BE2C (cell line): Measurements from ENCODE around the gene TBC1D22A.

Source experiments
- DNase-seq: peaks from one replicate; pipeline ENCODE4 v3.0.0-alpha.2; 2020
- H3K27me3 ChIP-seq: fragments of 250-450 bp; sonication (Bioruptor Pico); 2 replicates; pipeline ENCODE4 v1.5.1; 2020; ENCODE audit warnings: mild to moderate bottlenecking
- H3K36me3 ChIP-seq: fragments of 250-450 bp; sonication (Bioruptor Pico); 2 replicates; pipeline ENCODE4 v1.5.1; 2020; ENCODE audit warnings: mild to moderate bottlenecking
- H3K4me1 ChIP-seq: fragments of 250-450 bp; sonication (Bioruptor Pico); 2 replicates; pipeline ENCODE4 v1.5.1; 2020
- H3K4me3 ChIP-seq: 2 replicates; pipeline ENCODE4 v1.5.1; 2011; ENCODE audit warnings: low read depth, low read length
- H3K9me3 ChIP-seq: fragments of 250-450 bp; sonication (Bioruptor Pico); 2 replicates; pipeline ENCODE4 v1.5.1; 2020
- TF ChIP-seq, protein P1 (sequence below): IDR thresholded peaks from 2 replicates; pipeline ENCODE4 v1.5.1; 2012; ENCODE audit warnings: mild to moderate bottlenecking, low read depth, low read length

The TBC1D22A gene

DNA sequence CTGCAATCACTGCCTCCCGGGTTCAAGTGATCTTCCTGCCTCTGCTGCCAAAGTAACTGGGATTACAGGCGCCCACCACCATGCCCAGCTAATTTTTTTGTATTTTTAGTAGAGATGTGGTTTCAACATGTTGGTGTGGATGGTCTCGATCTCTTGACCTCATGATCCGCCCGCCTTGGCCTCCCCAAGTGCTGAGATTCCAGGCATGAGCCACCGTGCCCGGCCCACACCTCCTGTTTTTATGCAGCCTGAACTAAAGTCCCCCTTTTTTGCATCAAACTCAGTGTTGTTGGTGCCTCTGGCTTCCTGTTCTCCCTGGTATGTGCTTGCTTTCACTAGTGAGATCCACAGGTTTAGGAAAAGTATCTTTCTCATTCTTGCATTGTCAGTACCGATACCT is 4.2 kb downstream of the TBC1D22A start:
- TF ChIP-seq, protein P1, sequence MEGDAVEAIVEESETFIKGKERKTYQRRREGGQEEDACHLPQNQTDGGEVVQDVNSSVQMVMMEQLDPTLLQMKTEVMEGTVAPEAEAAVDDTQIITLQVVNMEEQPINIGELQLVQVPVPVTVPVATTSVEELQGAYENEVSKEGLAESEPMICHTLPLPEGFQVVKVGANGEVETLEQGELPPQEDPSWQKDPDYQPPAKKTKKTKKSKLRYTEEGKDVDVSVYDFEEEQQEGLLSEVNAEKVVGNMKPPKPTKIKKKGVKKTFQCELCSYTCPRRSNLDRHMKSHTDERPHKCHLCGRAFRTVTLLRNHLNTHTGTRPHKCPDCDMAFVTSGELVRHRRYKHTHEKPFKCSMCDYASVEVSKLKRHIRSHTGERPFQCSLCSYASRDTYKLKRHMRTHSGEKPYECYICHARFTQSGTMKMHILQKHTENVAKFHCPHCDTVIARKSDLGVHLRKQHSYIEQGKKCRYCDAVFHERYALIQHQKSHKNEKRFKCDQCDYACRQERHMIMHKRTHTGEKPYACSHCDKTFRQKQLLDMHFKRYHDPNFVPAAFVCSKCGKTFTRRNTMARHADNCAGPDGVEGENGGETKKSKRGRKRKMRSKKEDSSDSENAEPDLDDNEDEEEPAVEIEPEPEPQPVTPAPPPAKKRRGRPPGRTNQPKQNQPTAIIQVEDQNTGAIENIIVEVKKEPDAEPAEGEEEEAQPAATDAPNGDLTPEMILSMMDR, result no peak
- no peak for DNase-seq
- H3K4me3 ChIP-seq, result no peak overlapping the region
- no peaks in the 10 kb centered on the region for H3K27me3 ChIP-seq
- peaks cover 5% of the 10 kb centered on the region for H3K4me1 ChIP-seq
- no peaks in the 10 kb centered on the region for H3K9me3 ChIP-seq
- no peaks in the 10 kb centered on the region; the same call in 1 of the 2 replicates for H3K36me3 ChIP-seq

DNA sequence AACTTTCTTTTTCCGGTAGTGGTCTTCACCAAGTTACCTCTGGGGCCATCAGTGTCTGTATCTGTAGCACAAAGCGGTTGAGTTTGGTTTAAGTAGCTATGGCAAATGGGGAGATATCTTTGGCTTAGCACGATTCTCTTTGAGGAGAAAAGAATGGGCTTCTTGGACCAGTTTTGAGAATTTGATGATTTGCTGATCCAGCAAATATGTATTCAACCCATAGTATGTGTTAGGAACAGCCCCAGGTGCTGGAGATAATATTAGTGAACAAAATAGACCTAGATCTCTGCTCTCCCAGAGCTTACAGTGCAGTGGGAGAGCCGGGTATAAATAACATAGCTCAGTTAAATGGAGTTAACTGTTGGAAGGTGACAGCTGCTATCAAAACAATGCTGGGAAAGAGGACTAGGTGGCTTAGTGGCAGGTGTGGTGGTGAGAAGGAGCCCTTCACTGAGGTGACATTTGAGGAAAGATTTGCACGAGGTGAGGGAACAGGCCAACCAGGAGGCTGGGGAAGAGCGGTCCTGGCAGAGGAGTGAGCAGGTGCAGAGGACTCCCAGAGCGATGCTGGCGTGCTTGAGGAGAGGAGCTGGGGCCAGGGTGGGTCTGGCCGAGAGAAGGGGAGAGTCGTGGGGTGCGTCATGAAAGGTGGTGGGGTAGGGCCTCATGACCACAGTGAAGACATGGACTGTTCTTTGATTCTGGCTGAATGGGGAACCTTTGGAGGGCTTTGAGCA is 5.0 kb downstream of the TBC1D22A start:
- peaks cover 5% of the 10 kb centered on the region for H3K4me1 ChIP-seq
- H3K36me3 ChIP-seq, result no peaks in the 10 kb centered on the region; the same call in 1 of the 2 replicates

DNA sequence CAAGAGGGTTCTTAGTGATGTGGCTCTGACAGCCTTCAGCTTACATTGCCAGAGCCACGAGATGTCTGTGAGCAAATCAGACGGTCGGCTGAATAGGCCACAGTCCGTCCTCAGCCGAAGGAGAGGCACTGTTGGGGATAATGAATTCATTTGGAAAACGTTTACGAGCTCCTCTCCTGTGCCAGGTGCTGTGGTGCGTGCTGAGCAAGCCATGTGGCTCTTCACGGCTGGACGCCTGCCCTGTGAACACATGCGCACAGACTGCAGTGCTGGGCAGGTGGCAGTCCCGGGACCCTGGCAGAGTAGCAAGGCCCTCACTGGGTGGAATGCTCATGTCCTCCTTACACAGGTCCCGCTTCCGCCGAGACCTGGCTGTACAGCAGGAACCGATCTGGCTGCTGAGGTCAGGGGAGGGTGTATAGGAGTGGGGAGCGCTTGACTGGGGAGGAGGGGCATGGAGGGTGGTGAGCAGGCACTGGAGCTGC is 6.8 kb downstream of the TBC1D22A start:
- Histone ChIP-seq H3K36me3 (no peaks in the 10 kb centered on the region; the same call in 1 of the 2 replicates), H3K9me3 (no peaks in the 10 kb centered on the region), H3K27me3 (no peaks in the 10 kb centered on the region), H3K4me1 (peaks cover 5% of the 10 kb centered on the region), H3K4me3 (no peak overlapping the region)
- peak; percentile 47 for DNase-seq
- TF ChIP-seq, protein P1, result no peak

More for the DNA sequence above, 5.0 kb downstream of the TBC1D22A start:
- Histone ChIP-seq H3K4me3 (no peak overlapping the region), H3K27me3 (no peaks in the 10 kb centered on the region), H3K9me3 (no peaks in the 10 kb centered on the region)
- no peak for DNase-seq
- TF ChIP-seq, protein P1, result no peak

DNA sequence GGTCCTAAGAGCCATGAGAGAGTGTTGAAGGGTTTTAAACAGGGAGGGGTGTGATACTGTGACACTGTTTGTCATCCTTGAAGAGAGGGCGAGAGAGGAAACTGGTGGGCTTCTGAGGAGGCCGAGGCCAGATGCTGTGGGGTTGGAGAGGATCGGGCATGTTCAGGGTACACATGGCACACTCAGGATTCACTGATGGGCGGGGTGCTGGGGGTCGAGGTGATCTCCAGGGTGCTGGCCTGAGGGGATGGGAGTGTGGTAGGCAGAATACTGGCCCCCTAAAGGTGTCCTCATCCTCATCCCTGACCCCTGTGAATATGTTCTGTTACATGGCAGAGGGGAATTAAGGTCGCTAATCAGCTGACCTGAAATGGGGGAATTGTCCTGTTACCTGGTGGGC is 7.3 kb downstream of the TBC1D22A start:
- TF ChIP-seq, protein P1, result no peak
- H3K27me3 ChIP-seq, result no peaks in the 10 kb centered on the region
- H3K9me3 ChIP-seq, result no peaks in the 10 kb centered on the region
- no peak for DNase-seq
- no peak overlapping the region for H3K4me3 ChIP-seq
- no peaks in the 10 kb centered on the region; the same call in 1 of the 2 replicates for H3K36me3 ChIP-seq
- peaks cover 5% of the 10 kb centered on the region for H3K4me1 ChIP-seq

DNA sequence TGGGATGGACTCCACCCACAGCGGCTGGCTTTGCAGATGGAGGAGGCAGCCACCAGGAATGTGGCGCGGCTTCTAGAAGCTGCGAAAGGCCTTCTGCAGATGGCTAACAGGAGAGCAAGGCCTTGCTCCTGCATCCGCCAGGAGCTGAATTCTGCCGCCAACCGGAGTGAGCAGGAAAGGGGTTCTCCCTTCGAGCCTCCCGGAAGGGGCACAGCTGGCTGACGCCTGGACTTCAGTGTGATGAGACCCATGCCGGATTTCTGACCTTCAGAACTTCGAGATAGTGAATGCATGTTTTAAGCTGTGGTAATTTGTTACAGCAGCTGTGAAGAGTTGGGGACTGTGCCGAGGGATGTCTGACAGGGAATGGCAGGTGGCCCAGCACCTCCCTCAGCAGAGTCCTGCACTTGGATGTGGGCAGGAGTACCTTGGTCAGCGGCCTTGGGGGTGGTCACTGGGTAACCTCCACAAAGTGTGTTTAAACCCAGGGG is 7.7 kb downstream of the TBC1D22A start:
- H3K4me3 ChIP-seq, result no peak overlapping the region
- DNase-seq, result no peak
- peaks cover 5% of the 10 kb centered on the region for H3K4me1 ChIP-seq
- no peaks in the 10 kb centered on the region for H3K27me3 ChIP-seq
- no peaks in the 10 kb centered on the region; the same call in 1 of the 2 replicates for H3K36me3 ChIP-seq
- no peaks in the 10 kb centered on the region for H3K9me3 ChIP-seq
- TF ChIP-seq, protein P1, result no peak

DNA sequence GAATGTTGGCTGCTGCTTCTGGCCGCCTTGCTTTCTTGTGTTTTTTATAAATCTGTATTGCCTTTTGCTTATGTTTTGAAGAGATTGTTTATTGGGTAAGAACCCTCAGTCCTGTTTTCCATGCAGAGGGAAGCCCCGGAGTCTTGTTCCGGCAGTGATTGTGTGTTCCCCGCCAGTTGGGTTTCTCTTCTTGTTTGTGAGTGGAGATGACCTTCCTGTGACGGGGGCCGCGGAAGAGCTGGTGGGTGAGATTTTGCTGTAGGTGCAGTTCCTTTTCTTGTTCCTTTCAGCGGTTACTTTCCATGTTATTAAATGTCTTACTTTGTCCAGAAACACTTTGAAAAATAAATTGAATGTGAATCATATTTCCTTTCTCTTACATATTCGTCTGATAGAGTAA is 8.3 kb downstream of the TBC1D22A start:
- peaks cover 5% of the 10 kb centered on the region for H3K4me1 ChIP-seq
- no peaks in the 10 kb centered on the region; the same call in 1 of the 2 replicates for H3K36me3 ChIP-seq

More for the DNA sequence above, 8.3 kb downstream of the TBC1D22A start:
- H3K9me3 ChIP-seq, result no peaks in the 10 kb centered on the region
- DNase-seq, result no peak
- no peak overlapping the region for H3K4me3 ChIP-seq
- H3K27me3 ChIP-seq, result no peaks in the 10 kb centered on the region
- TF ChIP-seq, protein P1, result no peak
